ENCODE results near the gene ARHGEF26.

GRCh38 chr3:154290187-154290586, 169.0 kb downstream of the ARHGEF26 start:
- no peak for TF ChIP-seq POLR2A (IDR thresholded peaks at IDR 0.05; ENCODE audit: low read length)
- TF ChIP-seq GATA1 (IDR thresholded peaks at IDR 0.05; ENCODE audit: low read depth, low read length): no peak
